Sigmoid colon (tissue), 7 donors: ENCODE results near the gene NADSYN1. TPM values are rescaled to one million over a fixed set of nuclear protein-coding genes. Genes with fewer than 3 reads are reported as not detected.

Experiments used
- DNase-seq: peaks from one replicate; pipeline ENCODE4 v3.0.0-alpha.2; 2019
- H3K27ac ChIP-seq, 4 donors: fragments of 200-600 bp; sonication (generic); one replicate each; pipeline ENCODE4 v1.5.1; 2016 to 2019; ENCODE audit warnings: mild to moderate bottlenecking in 1 of 4
- H3K27me3 ChIP-seq, 3 donors: fragments of 200-600 bp; sonication (generic); one replicate each; pipeline ENCODE4 v1.5.1; 2019; ENCODE audit warnings: mild to moderate bottlenecking in 1 of 3
- H3K36me3 ChIP-seq, 4 donors: fragments of 200-600 bp; sonication (generic); one replicate each; pipeline ENCODE4 v1.5.1; 2016 to 2019
- H3K4me1 ChIP-seq, 4 donors: fragments of 200-600 bp; sonication (generic); one replicate each; pipeline ENCODE4 v1.5.1; 2017 to 2019
- H3K4me3 ChIP-seq, 4 donors: fragments of 200-600 bp; sonication (generic); one replicate each; pipeline ENCODE4 v1.5.1; 2017 to 2019; ENCODE audit warnings: mild to moderate bottlenecking in 2 of 4, moderate library complexity in 1 of 4
- H3K9me3 ChIP-seq, 4 donors: fragments of 200-600 bp in 3 of 4; sonication (generic) in 3 of 4; one replicate each; pipeline versions ENCODE4 v1.5.1 to v1.6.1; 2013 to 2019
- EP300 ChIP-seq, 4 donors: sonication (generic); formaldehyde crosslinking; IDR thresholded peaks; one replicate each; pipeline ENCODE4 v1.6.1; 2017; ENCODE audit warnings: antibody characterized with exemption in 4 of 4
- POLR2A ChIP-seq, 2 donors: fragments of 450-650 bp; IDR thresholded peaks; one replicate each; pipeline ENCODE4 v1.6.1; 2016; ENCODE audit warnings: antibody characterized with exemption in 2 of 2, mild to moderate bottlenecking in 2 of 2, moderate library complexity in 2 of 2
- POLR2AphosphoS5 ChIP-seq, 4 donors: sonication (generic); formaldehyde crosslinking; IDR thresholded peaks; one replicate each; pipeline ENCODE4 v1.6.1; 2017; ENCODE audit warnings: antibody characterized with exemption in 4 of 4
- WGBS, 2 donors: extraction: QIAGEN DNeasy Blood & Tissue Kit; methylation state at CpG; one replicate each; pipeline ENCODE4 v1.1.7; 2013; 5-methylcytosine and 5-hydroxymethylcytosine counted together
- intact Hi-C: fragments of 100-400 bp; cut with DNase I; formaldehyde crosslinking; loops from one replicate; pipeline ENCODE4 v1.15.1; 2023
- polyA plus RNA-seq, 3 donors: library from polyadenylated mRNA; stranded (reverse); fragments of 200-250 nt; gene quantifications; one replicate each; pipeline ENCODE4 v1.2.3, GENCODE V29; 2013
- total RNA-seq, 4 donors: library from RNA; depleted of rRNA; stranded (reverse); fragments of >200 nt; gene quantifications; one replicate each; pipeline ENCODE4 v1.1.0, GENCODE V29; 2016
- TF ChIP-seq, protein P1 (sequence below), 4 experiments: fragments of 450-650 bp in 3 of 4; fragments of 200-600 bp in 1 of 4; IDR thresholded peaks; one replicate each; pipeline ENCODE4 v1.5.1; 2016 to 2019; ENCODE audit warnings: antibody characterized with exemption in 4 of 4, mild to moderate bottlenecking in 3 of 4, moderate library complexity in 2 of 4
- donor health status: healthy with polysubstance abuse.
- donor health status: Bipolar disorder and iron deficiency.
- donor health status: healthy.

NADSYN1 gene
- total and polyA plus RNA-seq, 7 donors = 24.6 to 136 (median 42.5) TPM

DNA sequence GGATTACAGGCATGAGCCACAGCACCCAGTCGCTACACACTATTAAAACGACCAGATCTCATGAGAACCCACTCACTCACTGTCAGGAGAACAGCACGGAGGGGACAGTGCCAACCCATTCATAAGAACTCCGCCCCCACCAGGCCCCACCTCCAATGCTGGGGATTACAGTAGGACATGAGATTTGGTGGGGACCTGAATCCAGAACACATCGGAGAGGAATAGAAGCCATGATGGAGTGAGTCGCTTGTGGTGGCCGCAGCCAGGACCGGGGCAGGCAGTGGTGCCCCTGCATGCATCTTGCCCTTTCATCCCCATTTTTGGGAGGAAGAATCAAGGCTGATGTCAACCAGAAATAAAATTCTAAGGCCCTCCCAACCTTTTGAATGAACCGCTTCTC lies 8.7 kb downstream of the NADSYN1 start:
- no peak for DNase-seq

DNA sequence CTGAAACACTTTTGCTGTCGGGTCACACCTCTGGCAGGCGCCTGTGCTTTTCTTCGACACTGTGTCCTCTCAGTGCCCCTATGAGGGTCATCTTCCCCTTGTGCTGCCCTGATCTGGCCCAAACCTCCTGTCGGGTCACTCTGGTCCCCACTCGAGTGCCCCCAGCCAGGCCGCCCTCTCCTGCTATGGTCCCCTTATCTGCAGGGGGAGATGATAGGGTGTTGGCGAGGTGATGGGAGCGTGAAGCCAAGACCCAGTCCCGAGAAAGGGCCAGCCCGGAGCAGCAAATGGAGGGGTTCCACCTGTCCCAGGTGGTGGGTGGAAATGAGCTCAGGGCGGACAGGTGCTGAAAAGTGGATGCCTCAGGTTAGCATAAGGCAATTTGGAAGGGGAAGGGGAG lies 9.7 kb downstream of the NADSYN1 start:
- TF ChIP-seq, protein P1, sequence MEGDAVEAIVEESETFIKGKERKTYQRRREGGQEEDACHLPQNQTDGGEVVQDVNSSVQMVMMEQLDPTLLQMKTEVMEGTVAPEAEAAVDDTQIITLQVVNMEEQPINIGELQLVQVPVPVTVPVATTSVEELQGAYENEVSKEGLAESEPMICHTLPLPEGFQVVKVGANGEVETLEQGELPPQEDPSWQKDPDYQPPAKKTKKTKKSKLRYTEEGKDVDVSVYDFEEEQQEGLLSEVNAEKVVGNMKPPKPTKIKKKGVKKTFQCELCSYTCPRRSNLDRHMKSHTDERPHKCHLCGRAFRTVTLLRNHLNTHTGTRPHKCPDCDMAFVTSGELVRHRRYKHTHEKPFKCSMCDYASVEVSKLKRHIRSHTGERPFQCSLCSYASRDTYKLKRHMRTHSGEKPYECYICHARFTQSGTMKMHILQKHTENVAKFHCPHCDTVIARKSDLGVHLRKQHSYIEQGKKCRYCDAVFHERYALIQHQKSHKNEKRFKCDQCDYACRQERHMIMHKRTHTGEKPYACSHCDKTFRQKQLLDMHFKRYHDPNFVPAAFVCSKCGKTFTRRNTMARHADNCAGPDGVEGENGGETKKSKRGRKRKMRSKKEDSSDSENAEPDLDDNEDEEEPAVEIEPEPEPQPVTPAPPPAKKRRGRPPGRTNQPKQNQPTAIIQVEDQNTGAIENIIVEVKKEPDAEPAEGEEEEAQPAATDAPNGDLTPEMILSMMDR (IDR thresholded peaks at IDR 0.05) = no peak
- TF ChIP-seq POLR2A (IDR thresholded peaks at IDR 0.05) = no peak
- no peak for TF ChIP-seq POLR2AphosphoS5 (IDR thresholded peaks at IDR 0.05)
- TF ChIP-seq EP300 (IDR thresholded peaks at IDR 0.05) = no peak
- WGBS, 2 donors = 96 to 98% methylated on average over 11 of the region's 11 CpGs
- DNase-seq = no peak
- no peak overlapping the region for H3K27ac ChIP-seq
- H3K27me3 ChIP-seq = no peaks in the 10 kb centered on the region
- H3K4me3 ChIP-seq = no peak overlapping the region
- H3K36me3 ChIP-seq = peaks cover 9 to 78% (median 35%) of the 10 kb centered on the region in 4 donors
- no peaks in the 10 kb centered on the region for H3K4me1 ChIP-seq
- intact Hi-C loops = no loop called here
- no peaks in the 10 kb centered on the region for H3K9me3 ChIP-seq

More for the DNA sequence above, 8.7 kb downstream of the NADSYN1 start:
- Histone ChIP-seq H3K9me3 (no peaks in the 10 kb centered on the region), H3K36me3 (peaks cover 9 to 80% (median 38%) of the 10 kb centered on the region in 4 donors), H3K4me3 (no peak overlapping the region), H3K27me3 (no peaks in the 10 kb centered on the region), H3K4me1 (no peaks in the 10 kb centered on the region), H3K27ac (no peak overlapping the region)
- WGBS, 2 donors = 91 to 93% methylated on average over 9 of the region's 9 CpGs
- intact Hi-C loops = no loop called here
- no peak for TF ChIP-seq EP300 (IDR thresholded peaks at IDR 0.05)
- TF ChIP-seq POLR2AphosphoS5 (IDR thresholded peaks at IDR 0.05) = no peak
- TF ChIP-seq, protein P1 (IDR thresholded peaks at IDR 0.05) = no peak
- no peak for TF ChIP-seq POLR2A (IDR thresholded peaks at IDR 0.05)

DNA sequence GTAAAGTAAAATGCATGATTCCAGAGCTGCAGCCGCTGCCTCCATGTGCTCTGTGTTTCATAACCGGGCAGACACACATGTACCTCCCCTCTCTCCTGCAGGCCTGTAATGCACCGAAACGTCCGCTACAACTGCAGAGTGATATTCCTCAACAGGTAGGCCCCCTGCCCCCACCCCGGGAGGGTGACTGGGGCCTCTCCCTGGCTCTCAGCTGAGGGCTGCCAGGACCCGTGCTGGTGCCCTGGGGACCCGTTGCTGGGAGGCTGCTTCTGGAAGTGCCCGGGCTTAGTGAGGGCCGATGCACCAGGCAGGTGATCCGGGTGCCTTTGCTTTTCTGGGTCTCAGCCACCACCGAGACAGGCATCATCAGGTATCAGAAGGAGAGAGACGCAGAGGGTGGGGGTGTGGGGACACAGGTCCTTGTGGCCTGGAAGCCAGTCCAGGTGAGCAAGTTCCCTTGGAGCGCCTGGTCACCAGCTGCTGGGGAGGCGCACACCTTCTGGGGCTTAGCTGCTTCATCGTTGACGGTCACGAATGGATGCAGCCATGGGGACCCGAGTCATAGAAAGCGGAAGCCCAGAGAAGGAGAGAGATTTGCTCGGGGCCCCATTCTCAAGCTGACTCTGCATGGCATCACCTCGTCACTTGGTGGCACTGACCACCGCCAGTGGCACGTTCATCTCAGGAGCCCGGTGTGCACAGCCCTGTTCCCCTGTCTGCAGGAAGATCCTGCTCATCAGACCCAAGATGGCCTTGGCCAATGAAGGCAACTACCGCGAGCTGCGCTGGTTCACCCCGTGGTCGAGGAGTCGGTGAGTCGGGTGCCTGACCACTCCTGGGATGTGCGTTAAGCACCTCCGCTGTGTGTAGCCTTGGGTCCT lies 10.6 kb downstream of the NADSYN1 start:
- H3K4me3 ChIP-seq = no peak overlapping the region
- peak; percentile 49 for DNase-seq
- intact Hi-C loops = no loop called here
- TF ChIP-seq POLR2AphosphoS5 (IDR thresholded peaks at IDR 0.05) (no peak), EP300 (IDR thresholded peaks at IDR 0.05) (no peak), POLR2A (IDR thresholded peaks at IDR 0.05) (no peak)
- TF ChIP-seq, protein P1 (IDR thresholded peaks at IDR 0.05) = no peak
- 94% methylated on average over 34 of the region's 34 CpGs for WGBS, 2 donors
- H3K27ac ChIP-seq = no peak overlapping the region
- H3K9me3 ChIP-seq = no peaks in the 10 kb centered on the region
- H3K27me3 ChIP-seq = no peaks in the 10 kb centered on the region
- no peaks in the 10 kb centered on the region for H3K4me1 ChIP-seq
- peaks cover 3 to 70% (median 28%) of the 10 kb centered on the region in 4 donors for H3K36me3 ChIP-seq

DNA sequence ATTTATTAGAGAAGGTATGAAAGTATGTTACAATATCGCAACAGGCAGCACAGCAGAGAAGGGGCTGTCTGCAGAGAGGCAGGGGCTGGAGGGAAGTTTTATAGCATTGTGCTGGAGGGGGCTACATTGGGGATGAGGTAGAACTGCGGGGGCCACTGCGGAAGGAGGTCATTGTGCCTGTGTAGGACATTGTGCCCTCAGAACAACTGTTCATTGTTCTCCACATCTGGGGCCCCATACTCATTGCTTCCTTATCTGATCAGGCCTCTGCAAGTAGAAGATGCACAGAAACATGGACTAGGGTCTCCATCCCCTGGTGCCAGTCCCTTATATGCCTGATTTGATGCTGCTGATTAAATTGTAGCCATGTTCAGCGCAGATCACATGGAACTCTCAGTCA lies 12.1 kb downstream of the NADSYN1 start:
- H3K27me3 ChIP-seq = no peaks in the 10 kb centered on the region
- WGBS, 2 donors = 99% methylated on average over 4 of the region's 4 CpGs
- peaks cover 0 to 55% (median 15%) of the 10 kb centered on the region in 4 donors for H3K36me3 ChIP-seq
- no peaks in the 10 kb centered on the region for H3K9me3 ChIP-seq
- intact Hi-C loops = no loop called here
- H3K4me3 ChIP-seq = no peak overlapping the region
- H3K27ac ChIP-seq = no peak overlapping the region
- DNase-seq = no peak
- no peaks in the 10 kb centered on the region for H3K4me1 ChIP-seq
- TF ChIP-seq POLR2AphosphoS5 (IDR thresholded peaks at IDR 0.05) = no peak
- no peak for TF ChIP-seq EP300 (IDR thresholded peaks at IDR 0.05)
- TF ChIP-seq, protein P1 (IDR thresholded peaks at IDR 0.05) = no peak
- TF ChIP-seq POLR2A (IDR thresholded peaks at IDR 0.05) = no peak
